SK-N-SH (cell line): Measurements from ENCODE around the gene MYPN. TPM values are rescaled to one million over a fixed set of nuclear protein-coding genes. Genes with fewer than 3 reads are reported as not detected.

ENCODE experiments used
- CTCF ChIA-PET: fragments of 300-600, 350-600 bp; formaldehyde crosslinking; extraction: SDS; loops from one replicate; lab custom pipeline; 2021; lab: Yijun Ruan, JAX
- POLR2A ChIA-PET: fragments of 350-600 bp; sonication (Branson Sonifier 250); formaldehyde crosslinking; extraction: SDS; loops from one replicate; lab custom pipeline; 2020; ENCODE audit warnings: antibody characterized with exemption, inconsistent platforms; lab: Yijun Ruan, JAX
- DNase-seq: peaks from one replicate; pipeline ENCODE4 v3.0.0; 2012
- H2AFZ ChIP-seq: fragments of 200-600 bp; sonication (generic); 2 replicates; pipeline ENCODE4 v1.8.1; 2016; ENCODE audit warnings: antibody characterized with exemption, mild to moderate bottlenecking, low read depth
- H3F3A ChIP-seq: fragments of 200-600 bp; sonication (generic); replicated peaks from 2 replicates; pipeline ENCODE3; 2016; ENCODE audit warnings: antibody characterized with exemption, mild to moderate bottlenecking; ENCODE audit not compliant: insufficient read depth
- H3K27ac ChIP-seq, 2 experiments: fragments of 200-500 bp in 1 of 2; fragments of 200-600 bp in 1 of 2; sonication (Bioruptor generic) in 1 of 2; sonication (generic), shearing (Covaris generic) in 1 of 2; 2 replicates each; pipeline versions ENCODE4 v1.5.1 to v1.6.1; 2014 to 2016; ENCODE audit warnings: low read depth in 2 of 2, inconsistent platforms in 1 of 2, low read length in 1 of 2, mild to moderate bottlenecking in 1 of 2, mixed read lengths in 1 of 2
- H3K27me3 ChIP-seq: fragments of 200-600 bp; sonication (generic), shearing (Covaris generic); 2 replicates; pipeline ENCODE4 v1.6.1; 2016; ENCODE audit warnings: mixed run types; ENCODE audit not compliant: insufficient read depth
- H3K36me3 ChIP-seq, 2 experiments: fragments of 200-500 bp in 1 of 2; fragments of 200-600 bp in 1 of 2; sonication (Bioruptor generic) in 1 of 2; sonication (generic) in 1 of 2; replicated peaks in 1 of 2; 2 replicates each; pipeline versions ENCODE3 to v1.5.1; 2014 to 2016; ENCODE audit warnings: low read length in 1 of 2, mild to moderate bottlenecking in 1 of 2; ENCODE audit not compliant: insufficient read depth in 2 of 2, control insufficient read depth in 1 of 2
- H3K4me1 ChIP-seq, 2 experiments: fragments of 200-500 bp in 1 of 2; fragments of 200-600 bp in 1 of 2; sonication (Bioruptor generic) in 1 of 2; sonication (generic), shearing (Covaris generic) in 1 of 2; 2 replicates each; pipeline versions ENCODE4 v1.5.1 to v1.6.1; 2014 to 2016; ENCODE audit warnings: low read depth in 1 of 2, low read length in 1 of 2, mixed run types in 1 of 2; ENCODE audit not compliant: insufficient read depth in 2 of 2, control insufficient read depth in 1 of 2
- H3K4me2 ChIP-seq: fragments of 200-600 bp; sonication (generic), shearing (Covaris generic); 2 replicates; pipeline ENCODE4 v1.6.1; 2017; ENCODE audit warnings: mixed run types
- H3K4me3 ChIP-seq, 2 experiments: fragments of 200-500 bp in 1 of 2; fragments of 200-600 bp in 1 of 2; sonication (Bioruptor generic) in 1 of 2; sonication (generic), shearing (Covaris generic) in 1 of 2; 2 replicates each; pipeline versions ENCODE4 v1.5.1 to v1.8.1; 2014 to 2016; ENCODE audit warnings: low read depth in 2 of 2, inconsistent platforms in 1 of 2, low read length in 1 of 2, mild to moderate bottlenecking in 1 of 2, mixed read lengths in 1 of 2, moderate library complexity in 1 of 2
- H3K79me2 ChIP-seq: fragments of 200-600 bp; sonication (generic); 2 replicates; pipeline ENCODE4 v1.8.1; 2017; ENCODE audit warnings: mild to moderate bottlenecking; ENCODE audit not compliant: insufficient read depth
- H3K9ac ChIP-seq: fragments of 200-600 bp; sonication (generic); 2 replicates; pipeline ENCODE4 v1.6.1; 2017; ENCODE audit warnings: mixed run types
- H3K9me2 ChIP-seq: fragments of 200-600 bp; sonication (generic); 2 replicates; pipeline ENCODE4 v1.6.1; 2017; ENCODE audit warnings: mixed run types
- H3K9me3 ChIP-seq: fragments of 200-600 bp; sonication (generic); 2 replicates; pipeline ENCODE4 v1.6.1; 2017; ENCODE audit warnings: mixed run types, mild to moderate bottlenecking, moderate library complexity
- H4K20me1 ChIP-seq: fragments of 200-600 bp; sonication (generic); 2 replicates; pipeline ENCODE4 v1.6.1; 2017; ENCODE audit warnings: mild to moderate bottlenecking, mixed run types; ENCODE audit not compliant: insufficient read depth
- CHD2 ChIP-seq: fragments of 150-350 bp; IDR thresholded peaks from 2 replicates; pipeline ENCODE4 v1.6.1; 2018; ENCODE audit warnings: low read length; ENCODE audit not compliant: partially characterized antibody
- CTCF ChIP-seq: fragments of 200-600 bp; sonication (generic); IDR thresholded peaks from 2 replicates; pipeline ENCODE4 v1.6.1; 2017; ENCODE audit warnings: antibody characterized with exemption, mild to moderate bottlenecking, moderate library complexity
- ELF1 ChIP-seq: IDR thresholded peaks from 2 replicates; pipeline ENCODE4 v1.4.0; 2012
- EP300 ChIP-seq, 2 experiments: IDR thresholded peaks; 2 replicates each; pipeline versions ENCODE4 v1.4.0 to v1.6.1; 2012; ENCODE audit warnings: borderline replicate concordance in 1 of 2, low read depth in 1 of 2, low read length in 1 of 2
- EZH2phosphoT487 ChIP-seq: fragments of 200-600 bp; sonication (generic); IDR thresholded peaks from 2 replicates; pipeline ENCODE4 v1.6.1; 2017; ENCODE audit warnings: low read depth, mixed run types, mild to moderate bottlenecking, antibody characterized with exemption, moderate library complexity, borderline replicate concordance
- FOXJ3 ChIP-seq: sonication (generic); formaldehyde crosslinking; IDR thresholded peaks from 2 replicates; pipeline ENCODE4 v1.5.1; 2020; ENCODE audit warnings: mild to moderate bottlenecking, missing genetic modification reagents
- FOXM1 ChIP-seq: IDR thresholded peaks from 2 replicates; pipeline ENCODE4 v1.4.0; 2012; ENCODE audit warnings: low read depth, mild to moderate bottlenecking
- GATA2 ChIP-seq: sonication (generic); formaldehyde crosslinking; IDR thresholded peaks from 2 replicates; pipeline ENCODE4 v1.5.0; 2020; ENCODE audit warnings: mild to moderate bottlenecking, missing genetic modification reagents
- IRF3 ChIP-seq: fragments of 150-350 bp; IDR thresholded peaks from 2 replicates; pipeline ENCODE4 v1.6.1; 2016; ENCODE audit warnings: mild to moderate bottlenecking, low read depth, low read length
- JUND ChIP-seq: IDR thresholded peaks from 2 replicates; pipeline ENCODE4 v1.4.0; 2012
- MAX ChIP-seq: IDR thresholded peaks from 2 replicates; pipeline ENCODE4 v1.4.0; 2012; ENCODE audit warnings: low read depth
- MEF2A ChIP-seq: IDR thresholded peaks from 2 replicates; pipeline ENCODE4 v1.4.0; 2012; ENCODE audit warnings: low read depth, borderline replicate concordance
- NRF1 ChIP-seq: IDR thresholded peaks from 2 replicates; pipeline ENCODE4 v1.6.1; 2012; ENCODE audit warnings: low read depth, mild to moderate bottlenecking, low read length
- POLR2AphosphoS5 ChIP-seq: IDR thresholded peaks from 2 replicates; pipeline ENCODE4 v1.6.1; 2012; ENCODE audit warnings: low read depth, low read length
- RAD21 ChIP-seq: IDR thresholded peaks from 2 replicates; pipeline ENCODE4 v1.6.1; 2012; ENCODE audit warnings: mild to moderate bottlenecking, low read length
- SIN3A ChIP-seq: IDR thresholded peaks from 2 replicates; pipeline ENCODE4 v1.6.1; 2012; ENCODE audit warnings: low read depth, mild to moderate bottlenecking, low read length, moderate library complexity, borderline replicate concordance
- TEAD4 ChIP-seq: IDR thresholded peaks from 2 replicates; pipeline ENCODE4 v1.4.0; 2012; ENCODE audit warnings: mild to moderate bottlenecking, borderline replicate concordance; ENCODE audit not compliant: insufficient read depth
- ZBTB33 ChIP-seq: IDR thresholded peaks from 2 replicates; pipeline ENCODE4 v1.4.0; 2012; ENCODE audit warnings: low read depth, borderline replicate concordance
- WGBS: methylation state at CpG from one replicate; pipeline ENCODE4 v1.1.6; 2017; ENCODE audit warnings: low lambda C conversion rate; 5-methylcytosine and 5-hydroxymethylcytosine counted together
- polyA plus RNA-seq, 3 experiments: library from polyadenylated mRNA; depleted of rRNA; stranded (reverse); fragments of >200 nt; gene quantifications; 2 replicates each; pipeline ENCODE4 v1.2.3, GENCODE V29; 2012

The MYPN gene
- polyA plus RNA-seq, 1 of the 3 experiments (the other 2 are of a cell fraction): 0.43 TPM

- ChIA-PET CTCF (interaction anchor here (1.8 kb wide), 1 partner anchor 24 kb away, joined by 6 read pairs; no protein-coding TSS in a partner anchor), POLR2A (no interaction called here)
- Histone ChIP-seq H4K20me1 (no peaks in the 10 kb centered on the region), H3K79me2 (no peaks in the 10 kb centered on the region), H3K4me1 (no peaks in the 10 kb centered on the region), H3K9me2 (no peaks in the 10 kb centered on the region), H3K4me2 (no peak overlapping the region), H3K9me3 (no peaks in the 10 kb centered on the region), H3K36me3 (no peaks in the 10 kb centered on the region), H3K27ac (no peak overlapping the region), H3K27me3 (no peaks in the 10 kb centered on the region), H3F3A (no peaks in the 10 kb centered on the region), H3K4me3 (no peak overlapping the region), H2AFZ (no peak overlapping the region), H3K9ac (no peak overlapping the region)
- no peak for TF ChIP-seq TEAD4
- no peak for TF ChIP-seq ZBTB33
- no peak for TF ChIP-seq FOXJ3 (CRISPR knock-in tag)
- TF ChIP-seq MEF2A: no peak
- TF ChIP-seq IRF3: no peak
- TF ChIP-seq MAX: no peak
- TF ChIP-seq EZH2phosphoT487: no peak
- TF ChIP-seq POLR2AphosphoS5: no peak
- TF ChIP-seq JUND: no peak
- no peak for TF ChIP-seq ELF1
- TF ChIP-seq SIN3A: no peak
- TF ChIP-seq GATA2: no peak
- no peak for TF ChIP-seq FOXM1
- TF ChIP-seq CHD2: no peak
- TF ChIP-seq EP300 (IDR thresholded peaks at IDR 0.05; ENCODE audit: borderline replicate concordance in 1 of 2, low read depth in 1 of 2, low read length in 1 of 2): no peak
- no peak for TF ChIP-seq NRF1
- TF ChIP-seq RAD21: no peak
- no peak for TF ChIP-seq CTCF
- 80% methylated on average over 3 of the region's 3 CpGs for WGBS
- no peak for DNase-seq
These were observed 69.7 kb downstream of the MYPN start for GRCh38 chr10:68179016-68179415.
